Smooth muscle cell (in vitro differentiated cells): ENCODE results near the gene GM2A. TPM values are rescaled to one million over a fixed set of nuclear protein-coding genes. Genes with fewer than 3 reads are reported as not detected.

Source experiments
- DNase-seq: peaks from one replicate; lab custom pipeline; 2025; ENCODE audit not compliant: unreplicated experiment; lab: John Stamatoyannopoulos, UW
- H2AFZ ChIP-seq: fragments of 200-600 bp; sonication (generic); 2 replicates; pipeline ENCODE4 v1.6.0; 2016; ENCODE audit warnings: antibody characterized with exemption, low read depth, mild to moderate bottlenecking
- H3F3A ChIP-seq: fragments of 200-600 bp; sonication (generic); 2 replicates; pipeline ENCODE4 v1.6.0; 2017; ENCODE audit warnings: antibody characterized with exemption, low read depth
- H3K27ac ChIP-seq: fragments of 200-600 bp; sonication (generic); 2 replicates; pipeline ENCODE4 v1.5.1; 2016; ENCODE audit warnings: low read depth, mild to moderate bottlenecking
- H3K27me3 ChIP-seq: fragments of 200-600 bp; sonication (generic); 2 replicates; pipeline ENCODE4 v1.6.1; 2016; ENCODE audit warnings: low read depth, mild to moderate bottlenecking
- H3K36me3 ChIP-seq: fragments of 200-600 bp; sonication (generic); 2 replicates; pipeline ENCODE4 v1.5.1; 2016; ENCODE audit warnings: low read depth
- H3K4me1 ChIP-seq: fragments of 200-600 bp; sonication (generic); 2 replicates; pipeline ENCODE4 v1.5.1; 2016; ENCODE audit warnings: low read depth
- H3K4me2 ChIP-seq: fragments of 200-600 bp; sonication (generic); 2 replicates; pipeline ENCODE4 v1.6.0; 2016; ENCODE audit warnings: mild to moderate bottlenecking
- H3K4me3 ChIP-seq: fragments of 200-600 bp; sonication (generic); 2 replicates; pipeline ENCODE4 v1.5.1; 2016; ENCODE audit warnings: mild to moderate bottlenecking
- H3K79me2 ChIP-seq: fragments of 200-600 bp; sonication (generic); 2 replicates; pipeline ENCODE4 v1.6.0; 2016; ENCODE audit warnings: low read depth, mild to moderate bottlenecking
- H3K9ac ChIP-seq: fragments of 200-600 bp; sonication (generic); 2 replicates; pipeline ENCODE4 v1.6.0; 2016; ENCODE audit warnings: low read depth
- H3K9me3 ChIP-seq: fragments of 200-600 bp; sonication (generic); replicated peaks from 2 replicates; pipeline ENCODE4 v1.5.1; 2016; ENCODE audit warnings: low read depth
- H4K20me1 ChIP-seq: fragments of 200-600 bp; sonication (generic); 2 replicates; pipeline ENCODE4 v1.6.0; 2016; ENCODE audit warnings: low read depth
- WGBS: methylation state at CpG from one replicate; pipeline ENCODE4 v1.1.7; 2016; ENCODE audit warnings: low lambda C conversion rate; 5-methylcytosine and 5-hydroxymethylcytosine counted together
- polyA plus RNA-seq: library from polyadenylated mRNA; unstranded; fragments of >200 nt; fragmentation: Nextera tagmentation; extraction: Ambion mirVana; gene quantifications from 2 replicates; pipeline ENCODE4 v1.2.1, GENCODE V29; 2016
- total RNA-seq: library from RNA; depleted of rRNA; stranded (reverse); fragments of >200 nt; gene quantifications from 2 replicates; pipeline ENCODE4 v1.2.3, GENCODE V29; 2014
- TF ChIP-seq, protein P1 (sequence below): fragments of 200-600 bp; sonication (generic); IDR thresholded peaks from 2 replicates; pipeline ENCODE4 v1.5.1; 2017; ENCODE audit warnings: borderline replicate concordance, mild to moderate bottlenecking, antibody characterized with exemption; ENCODE audit not compliant: insufficient read depth, poor library complexity, severe bottlenecking

The GM2A gene
- total and polyA plus RNA-seq, 2 experiments from 2014 or later, result 16.3 to 36.1 TPM

DNA sequence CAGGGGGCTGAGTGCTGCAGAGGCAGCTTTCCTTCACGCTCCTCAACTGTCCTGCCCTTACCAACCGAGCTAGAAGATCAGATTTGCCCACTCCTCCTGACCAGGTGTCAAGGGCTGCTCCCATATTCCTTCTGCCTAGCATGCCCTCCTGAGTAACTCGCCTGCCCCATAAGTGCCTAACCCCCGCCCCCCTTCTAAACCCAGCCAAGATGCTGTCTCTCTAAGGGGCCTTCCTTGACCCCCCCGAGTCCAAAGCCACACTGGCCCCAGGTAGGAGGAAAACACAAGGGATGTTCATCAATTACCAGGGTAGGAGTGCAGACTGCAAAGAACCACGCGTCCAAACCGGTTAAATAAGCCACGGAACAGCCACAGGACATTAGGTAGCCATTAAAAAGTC is 33.8 kb upstream of the GM2A start:
- TF ChIP-seq, protein P1, sequence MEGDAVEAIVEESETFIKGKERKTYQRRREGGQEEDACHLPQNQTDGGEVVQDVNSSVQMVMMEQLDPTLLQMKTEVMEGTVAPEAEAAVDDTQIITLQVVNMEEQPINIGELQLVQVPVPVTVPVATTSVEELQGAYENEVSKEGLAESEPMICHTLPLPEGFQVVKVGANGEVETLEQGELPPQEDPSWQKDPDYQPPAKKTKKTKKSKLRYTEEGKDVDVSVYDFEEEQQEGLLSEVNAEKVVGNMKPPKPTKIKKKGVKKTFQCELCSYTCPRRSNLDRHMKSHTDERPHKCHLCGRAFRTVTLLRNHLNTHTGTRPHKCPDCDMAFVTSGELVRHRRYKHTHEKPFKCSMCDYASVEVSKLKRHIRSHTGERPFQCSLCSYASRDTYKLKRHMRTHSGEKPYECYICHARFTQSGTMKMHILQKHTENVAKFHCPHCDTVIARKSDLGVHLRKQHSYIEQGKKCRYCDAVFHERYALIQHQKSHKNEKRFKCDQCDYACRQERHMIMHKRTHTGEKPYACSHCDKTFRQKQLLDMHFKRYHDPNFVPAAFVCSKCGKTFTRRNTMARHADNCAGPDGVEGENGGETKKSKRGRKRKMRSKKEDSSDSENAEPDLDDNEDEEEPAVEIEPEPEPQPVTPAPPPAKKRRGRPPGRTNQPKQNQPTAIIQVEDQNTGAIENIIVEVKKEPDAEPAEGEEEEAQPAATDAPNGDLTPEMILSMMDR, result no peak
- H3K36me3 ChIP-seq, result no peaks in the 10 kb centered on the region

GRCh38 chr5:151219789-151220188 is 33.2 kb upstream of the GM2A start:
- Histone ChIP-seq H3K27ac (no peak overlapping the region), H3K4me1 (peaks cover 3% of the 10 kb centered on the region), H2AFZ (no peak overlapping the region), H4K20me1 (no peaks in the 10 kb centered on the region), H3K27me3 (no peaks in the 10 kb centered on the region), H3F3A (no peaks in the 10 kb centered on the region), H3K4me3 (no peak overlapping the region), H3K9me3 (no peaks in the 10 kb centered on the region), H3K9ac (no peak overlapping the region), H3K4me2 (no peak overlapping the region), H3K36me3 (no peaks in the 10 kb centered on the region), H3K79me2 (no peaks in the 10 kb centered on the region)
- 85% methylated on average over 7 of the region's 7 CpGs for WGBS
- TF ChIP-seq, protein P1, result peak; percentile 6
- no peak for DNase-seq

More for the DNA sequence above, 33.8 kb upstream of the GM2A start:
- no peaks in the 10 kb centered on the region for H3K27me3 ChIP-seq
- no peak overlapping the region for H3K9ac ChIP-seq
- no peak overlapping the region for H2AFZ ChIP-seq
- no peak overlapping the region for H3K4me3 ChIP-seq
- H3F3A ChIP-seq, result no peaks in the 10 kb centered on the region
- no peaks in the 10 kb centered on the region for H4K20me1 ChIP-seq
- no peaks in the 10 kb centered on the region for H3K79me2 ChIP-seq
- H3K4me1 ChIP-seq, result peaks cover 3% of the 10 kb centered on the region
- H3K9me3 ChIP-seq, result no peaks in the 10 kb centered on the region
- H3K27ac ChIP-seq, result no peak overlapping the region
- WGBS, result 85% methylated on average over 9 of the region's 9 CpGs
- DNase-seq, result no peak
- no peak overlapping the region for H3K4me2 ChIP-seq

DNA sequence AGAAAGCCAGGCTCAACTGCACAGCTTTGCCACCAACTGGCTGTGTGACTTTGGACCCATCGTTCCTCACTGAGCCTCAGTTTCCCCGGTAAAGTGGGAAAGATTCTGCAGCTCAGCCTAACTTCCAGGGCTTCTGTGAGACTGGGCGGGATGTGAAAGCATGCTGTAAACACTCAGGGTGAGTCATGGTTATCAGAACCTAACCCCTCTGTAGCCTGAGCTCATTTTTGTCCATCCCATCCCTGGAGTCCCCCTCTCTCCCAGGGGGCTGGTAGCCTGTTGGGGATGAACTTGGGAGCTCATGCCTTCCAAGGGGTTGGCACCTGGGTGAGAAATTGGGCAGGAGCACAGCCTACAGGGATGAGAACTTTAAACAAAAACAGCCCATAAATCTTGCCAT is 31.4 kb upstream of the GM2A start:
- H3K36me3 ChIP-seq, result no peaks in the 10 kb centered on the region
- H2AFZ ChIP-seq, result no peak overlapping the region
- no peaks in the 10 kb centered on the region for H3K9me3 ChIP-seq
- H3K4me3 ChIP-seq, result no peak overlapping the region
- H3F3A ChIP-seq, result no peaks in the 10 kb centered on the region
- H4K20me1 ChIP-seq, result no peaks in the 10 kb centered on the region
- no peak for DNase-seq
- H3K27ac ChIP-seq, result no peak overlapping the region
- H3K79me2 ChIP-seq, result no peaks in the 10 kb centered on the region
- H3K9ac ChIP-seq, result no peak overlapping the region
- TF ChIP-seq, protein P1, result no peak
- no peak overlapping the region for H3K4me2 ChIP-seq
- 66% methylated on average over 3 of the region's 3 CpGs for WGBS
- H3K4me1 ChIP-seq, result peaks cover 3% of the 10 kb centered on the region
- no peaks in the 10 kb centered on the region for H3K27me3 ChIP-seq

DNA sequence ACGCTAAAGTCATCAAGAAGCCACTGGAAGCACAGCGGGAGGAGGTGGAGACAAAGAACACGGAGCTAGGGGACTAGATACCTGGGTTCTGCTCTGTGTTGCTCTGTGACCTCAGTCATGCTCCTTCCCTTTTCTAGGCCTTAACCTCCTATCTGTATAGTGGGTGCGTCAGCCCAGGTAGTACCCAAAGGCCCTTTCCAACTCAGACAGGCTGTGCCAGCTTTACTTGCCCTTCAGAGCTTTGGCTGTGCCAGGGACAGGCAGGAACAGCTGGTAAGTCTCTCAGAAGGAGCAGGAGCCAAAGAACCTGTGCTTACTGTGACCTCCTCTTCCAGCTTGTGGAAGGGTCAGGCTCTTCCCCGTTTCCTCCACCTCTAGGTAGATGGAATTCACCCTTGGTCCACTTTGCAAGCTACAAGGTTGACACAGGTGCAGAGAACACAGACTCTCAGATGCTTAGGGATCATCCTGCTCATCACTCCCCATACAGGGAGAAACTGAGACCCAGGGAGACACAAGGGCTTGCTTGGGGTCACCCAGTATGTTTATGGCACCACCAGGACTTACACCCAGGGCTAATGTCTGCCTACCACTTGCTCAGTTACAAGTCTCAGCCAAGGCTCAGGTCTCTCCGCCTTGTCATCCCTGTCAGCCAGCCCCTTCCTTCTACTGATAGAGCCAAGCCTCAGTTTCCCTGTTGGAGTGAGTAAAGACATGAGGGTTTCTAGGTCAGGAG is 30.8 kb upstream of the GM2A start:
- Histone ChIP-seq H3K4me3 (no peak overlapping the region), H2AFZ (no peak overlapping the region)

More for the DNA sequence above, 30.8 kb upstream of the GM2A start:
- no peak for DNase-seq
- peaks cover 3% of the 10 kb centered on the region for H3K4me1 ChIP-seq
- H3F3A ChIP-seq, result no peaks in the 10 kb centered on the region
- H3K79me2 ChIP-seq, result no peaks in the 10 kb centered on the region
- no peaks in the 10 kb centered on the region for H3K9me3 ChIP-seq
- 83% methylated on average over 6 of the region's 6 CpGs for WGBS
- TF ChIP-seq, protein P1, result no peak
- H3K9ac ChIP-seq, result no peak overlapping the region
- no peaks in the 10 kb centered on the region for H3K27me3 ChIP-seq
- no peaks in the 10 kb centered on the region for H3K36me3 ChIP-seq
- no peak overlapping the region for H3K4me2 ChIP-seq
- H4K20me1 ChIP-seq, result no peaks in the 10 kb centered on the region
- H3K27ac ChIP-seq, result no peak overlapping the region
